GM12878 (cell line): ENCODE data around the gene LRRC75A.

Source experiments
- POLR2A ChIP-seq: IDR thresholded peaks from 2 replicates; pipeline ENCODE4 v1.6.1; 2011; ENCODE audit warnings: low read depth, mild to moderate bottlenecking, low read length
- TF ChIP-seq, protein P1 (sequence below): IDR thresholded peaks from 2 replicates; pipeline ENCODE4 v1.6.1; 2012; ENCODE audit warnings: mild to moderate bottlenecking, low read depth, low read length

DNA sequence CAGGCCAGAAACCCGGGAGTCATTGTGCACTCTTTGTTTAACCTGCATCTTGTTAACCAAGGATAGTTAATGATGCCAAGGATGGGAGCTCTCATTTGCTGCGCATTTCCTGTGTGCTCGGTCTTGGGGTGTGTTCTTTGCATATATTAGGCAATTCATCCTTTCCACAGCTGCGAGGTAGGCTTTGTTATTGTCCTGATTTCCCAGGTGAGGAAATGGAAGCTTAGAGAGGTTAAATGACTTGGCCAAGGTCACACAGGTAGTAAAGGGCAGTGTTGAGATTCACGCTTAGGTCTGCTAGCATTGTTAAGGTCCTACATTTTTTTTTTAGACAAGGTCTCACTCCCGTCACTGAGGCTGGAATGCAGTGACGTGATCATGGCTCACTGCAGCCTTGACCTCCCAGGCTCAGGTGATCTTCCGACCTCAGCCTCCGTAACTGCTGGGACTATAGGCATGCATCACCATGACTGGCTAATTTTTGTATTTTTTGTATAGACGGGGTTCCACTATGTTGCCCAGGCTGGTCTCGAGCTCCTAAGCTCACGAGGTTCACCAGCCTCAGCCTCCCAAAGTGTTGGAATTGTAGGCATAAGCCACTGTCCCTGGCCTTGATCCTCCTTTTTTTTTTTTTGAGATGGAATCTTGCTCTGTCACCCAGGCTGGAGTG, 5.0 kb upstream of the LRRC75A start:
- TF ChIP-seq, protein P1, sequence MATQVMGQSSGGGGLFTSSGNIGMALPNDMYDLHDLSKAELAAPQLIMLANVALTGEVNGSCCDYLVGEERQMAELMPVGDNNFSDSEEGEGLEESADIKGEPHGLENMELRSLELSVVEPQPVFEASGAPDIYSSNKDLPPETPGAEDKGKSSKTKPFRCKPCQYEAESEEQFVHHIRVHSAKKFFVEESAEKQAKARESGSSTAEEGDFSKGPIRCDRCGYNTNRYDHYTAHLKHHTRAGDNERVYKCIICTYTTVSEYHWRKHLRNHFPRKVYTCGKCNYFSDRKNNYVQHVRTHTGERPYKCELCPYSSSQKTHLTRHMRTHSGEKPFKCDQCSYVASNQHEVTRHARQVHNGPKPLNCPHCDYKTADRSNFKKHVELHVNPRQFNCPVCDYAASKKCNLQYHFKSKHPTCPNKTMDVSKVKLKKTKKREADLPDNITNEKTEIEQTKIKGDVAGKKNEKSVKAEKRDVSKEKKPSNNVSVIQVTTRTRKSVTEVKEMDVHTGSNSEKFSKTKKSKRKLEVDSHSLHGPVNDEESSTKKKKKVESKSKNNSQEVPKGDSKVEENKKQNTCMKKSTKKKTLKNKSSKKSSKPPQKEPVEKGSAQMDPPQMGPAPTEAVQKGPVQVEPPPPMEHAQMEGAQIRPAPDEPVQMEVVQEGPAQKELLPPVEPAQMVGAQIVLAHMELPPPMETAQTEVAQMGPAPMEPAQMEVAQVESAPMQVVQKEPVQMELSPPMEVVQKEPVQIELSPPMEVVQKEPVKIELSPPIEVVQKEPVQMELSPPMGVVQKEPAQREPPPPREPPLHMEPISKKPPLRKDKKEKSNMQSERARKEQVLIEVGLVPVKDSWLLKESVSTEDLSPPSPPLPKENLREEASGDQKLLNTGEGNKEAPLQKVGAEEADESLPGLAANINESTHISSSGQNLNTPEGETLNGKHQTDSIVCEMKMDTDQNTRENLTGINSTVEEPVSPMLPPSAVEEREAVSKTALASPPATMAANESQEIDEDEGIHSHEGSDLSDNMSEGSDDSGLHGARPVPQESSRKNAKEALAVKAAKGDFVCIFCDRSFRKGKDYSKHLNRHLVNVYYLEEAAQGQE, result no peak
- no peak for TF ChIP-seq POLR2A
